ENCODE measurements around the gene NBL1.
A peak's percentile ranks its signal among the peaks of the same experiment; 100 is the strongest.

Gene NBL1

DNA sequence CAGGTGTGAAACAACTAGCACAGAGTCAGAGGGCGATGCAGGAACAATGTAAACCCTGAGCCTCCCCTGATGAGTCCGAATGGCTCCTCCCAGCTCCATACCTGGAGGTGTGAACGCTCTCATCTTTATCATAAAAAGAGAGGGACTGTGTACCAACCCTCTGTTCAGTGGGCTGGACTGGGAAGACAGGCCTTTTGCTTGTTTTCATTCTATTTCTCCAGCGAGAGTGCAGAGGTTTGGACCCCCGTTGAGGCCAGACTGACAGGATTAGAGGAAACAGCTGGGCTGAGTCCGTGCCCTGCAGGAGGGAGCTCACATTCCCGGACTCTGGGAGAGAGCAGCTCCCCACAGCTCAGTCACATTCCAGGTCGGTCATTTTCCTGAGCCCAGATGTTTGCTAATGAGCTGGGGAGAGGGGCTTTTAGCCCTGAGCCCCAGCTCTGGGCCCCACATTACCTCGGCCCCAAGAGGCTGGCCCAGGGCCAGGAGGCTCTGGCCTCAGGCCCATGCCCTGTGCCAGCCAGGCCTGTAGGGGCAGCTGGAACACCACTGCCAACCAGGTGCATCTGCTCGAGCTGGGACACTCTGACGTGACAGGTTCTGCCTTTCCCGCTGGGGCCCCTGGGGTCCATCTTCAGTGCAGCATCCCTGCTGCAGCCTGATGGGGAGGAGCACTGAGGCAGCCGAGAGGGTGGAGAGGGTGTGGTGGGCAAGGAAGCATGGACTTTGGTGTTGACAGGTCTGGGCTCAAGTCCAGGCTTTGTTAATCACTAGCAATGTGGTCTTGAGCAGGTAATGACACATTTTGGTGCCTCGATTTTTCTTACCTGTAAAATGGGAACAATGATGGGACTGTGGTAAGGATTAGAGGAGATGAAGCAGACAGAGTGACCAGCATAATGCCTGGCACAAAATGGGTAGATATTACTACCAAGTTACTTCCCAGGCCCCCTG lies 3.5 kb upstream of the NBL1 start:
- TF ChIP-seq TCF4 (CRISPR knock-in tag; IDR thresholded peaks at IDR 0.05; ENCODE audit: borderline replicate concordance) = 0 out of 2 replicates have a peak, but pooled peaks have one; percentile 19
- TF ChIP-seq ZNF565 (CRISPR knock-in tag; conservative IDR thresholded peaks at IDR 0.05; ENCODE audit: low read depth) = no peak
- ATAC-seq = peak; percentile 47

DNA sequence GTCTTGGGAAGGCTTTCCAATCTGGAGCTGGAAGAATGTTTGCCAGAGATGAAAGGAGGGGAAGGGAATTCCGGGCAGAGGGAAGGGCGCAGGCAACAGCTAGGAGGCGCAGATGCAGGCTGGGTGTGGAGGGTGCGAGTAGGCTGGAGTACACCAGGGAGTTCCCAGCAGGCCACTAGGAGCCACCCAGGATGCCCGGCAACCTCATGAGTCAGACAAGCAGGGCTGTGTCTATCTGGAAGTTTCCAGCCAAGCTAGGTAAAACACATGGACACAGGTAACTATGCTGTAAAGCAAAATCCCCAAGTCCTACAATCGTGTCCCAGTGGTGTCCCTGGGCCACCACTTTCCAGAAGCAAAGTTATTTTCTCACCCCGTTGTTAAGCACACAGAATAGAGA lies 990 bp upstream of the NBL1 start:
- no peak for ATAC-seq
- TF ChIP-seq, protein P1, sequence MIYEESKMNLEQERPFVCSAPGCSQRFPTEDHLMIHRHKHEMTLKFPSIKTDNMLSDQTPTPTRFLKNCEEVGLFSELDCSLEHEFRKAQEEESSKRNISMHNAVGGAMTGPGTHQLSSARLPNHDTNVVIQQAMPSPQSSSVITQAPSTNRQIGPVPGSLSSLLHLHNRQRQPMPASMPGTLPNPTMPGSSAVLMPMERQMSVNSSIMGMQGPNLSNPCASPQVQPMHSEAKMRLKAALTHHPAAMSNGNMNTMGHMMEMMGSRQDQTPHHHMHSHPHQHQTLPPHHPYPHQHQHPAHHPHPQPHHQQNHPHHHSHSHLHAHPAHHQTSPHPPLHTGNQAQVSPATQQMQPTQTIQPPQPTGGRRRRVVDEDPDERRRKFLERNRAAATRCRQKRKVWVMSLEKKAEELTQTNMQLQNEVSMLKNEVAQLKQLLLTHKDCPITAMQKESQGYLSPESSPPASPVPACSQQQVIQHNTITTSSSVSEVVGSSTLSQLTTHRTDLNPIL (CRISPR knock-in tag; IDR thresholded peaks at IDR 0.05; ENCODE audit: low read depth) = no peak
- no peak for TF ChIP-seq PPARA (CRISPR knock-in tag; IDR thresholded peaks at IDR 0.05; ENCODE audit: borderline replicate concordance)
- no peak for TF ChIP-seq RARB (CRISPR knock-in tag; IDR thresholded peaks at IDR 0.05)
- TF ChIP-seq TOX (CRISPR knock-in tag; IDR thresholded peaks at IDR 0.05; ENCODE audit: borderline replicate concordance) = no peak
- no peak for TF ChIP-seq GLIS3 (CRISPR knock-in tag; IDR thresholded peaks at IDR 0.05)
- TF ChIP-seq CSDC2 (CRISPR knock-in tag; IDR thresholded peaks at IDR 0.05) = no peak
- TF ChIP-seq, protein P2, sequence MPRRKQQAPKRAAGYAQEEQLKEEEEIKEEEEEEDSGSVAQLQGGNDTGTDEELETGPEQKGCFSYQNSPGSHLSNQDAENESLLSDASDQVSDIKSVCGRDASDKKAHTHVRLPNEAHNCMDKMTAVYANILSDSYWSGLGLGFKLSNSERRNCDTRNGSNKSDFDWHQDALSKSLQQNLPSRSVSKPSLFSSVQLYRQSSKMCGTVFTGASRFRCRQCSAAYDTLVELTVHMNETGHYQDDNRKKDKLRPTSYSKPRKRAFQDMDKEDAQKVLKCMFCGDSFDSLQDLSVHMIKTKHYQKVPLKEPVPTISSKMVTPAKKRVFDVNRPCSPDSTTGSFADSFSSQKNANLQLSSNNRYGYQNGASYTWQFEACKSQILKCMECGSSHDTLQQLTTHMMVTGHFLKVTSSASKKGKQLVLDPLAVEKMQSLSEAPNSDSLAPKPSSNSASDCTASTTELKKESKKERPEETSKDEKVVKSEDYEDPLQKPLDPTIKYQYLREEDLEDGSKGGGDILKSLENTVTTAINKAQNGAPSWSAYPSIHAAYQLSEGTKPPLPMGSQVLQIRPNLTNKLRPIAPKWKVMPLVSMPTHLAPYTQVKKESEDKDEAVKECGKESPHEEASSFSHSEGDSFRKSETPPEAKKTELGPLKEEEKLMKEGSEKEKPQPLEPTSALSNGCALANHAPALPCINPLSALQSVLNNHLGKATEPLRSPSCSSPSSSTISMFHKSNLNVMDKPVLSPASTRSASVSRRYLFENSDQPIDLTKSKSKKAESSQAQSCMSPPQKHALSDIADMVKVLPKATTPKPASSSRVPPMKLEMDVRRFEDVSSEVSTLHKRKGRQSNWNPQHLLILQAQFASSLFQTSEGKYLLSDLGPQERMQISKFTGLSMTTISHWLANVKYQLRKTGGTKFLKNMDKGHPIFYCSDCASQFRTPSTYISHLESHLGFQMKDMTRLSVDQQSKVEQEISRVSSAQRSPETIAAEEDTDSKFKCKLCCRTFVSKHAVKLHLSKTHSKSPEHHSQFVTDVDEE (CRISPR knock-in tag; IDR thresholded peaks at IDR 0.05) = no peak
- TF ChIP-seq, protein P3, sequence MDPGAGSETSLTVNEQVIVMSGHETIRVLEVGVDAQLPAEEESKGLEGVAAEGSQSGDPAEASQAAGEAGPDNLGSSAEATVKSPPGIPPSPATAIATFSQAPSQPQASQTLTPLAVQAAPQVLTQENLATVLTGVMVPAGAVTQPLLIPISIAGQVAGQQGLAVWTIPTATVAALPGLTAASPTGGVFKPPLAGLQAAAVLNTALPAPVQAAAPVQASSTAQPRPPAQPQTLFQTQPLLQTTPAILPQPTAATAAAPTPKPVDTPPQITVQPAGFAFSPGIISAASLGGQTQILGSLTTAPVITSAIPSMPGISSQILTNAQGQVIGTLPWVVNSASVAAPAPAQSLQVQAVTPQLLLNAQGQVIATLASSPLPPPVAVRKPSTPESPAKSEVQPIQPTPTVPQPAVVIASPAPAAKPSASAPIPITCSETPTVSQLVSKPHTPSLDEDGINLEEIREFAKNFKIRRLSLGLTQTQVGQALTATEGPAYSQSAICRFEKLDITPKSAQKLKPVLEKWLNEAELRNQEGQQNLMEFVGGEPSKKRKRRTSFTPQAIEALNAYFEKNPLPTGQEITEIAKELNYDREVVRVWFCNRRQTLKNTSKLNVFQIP (CRISPR knock-in tag; IDR thresholded peaks at IDR 0.05; ENCODE audit: borderline replicate concordance, low read depth) = no peak
- TF ChIP-seq ZFP30 (CRISPR knock-in tag; IDR thresholded peaks at IDR 0.05) = no peak
- no peak for TF ChIP-seq ZNF565 (CRISPR knock-in tag; conservative IDR thresholded peaks at IDR 0.05; ENCODE audit: low read depth)
- TF ChIP-seq ARNTL (CRISPR knock-in tag; IDR thresholded peaks at IDR 0.05; ENCODE audit: borderline replicate concordance, low read depth) = no peak
- no peak for TF ChIP-seq SNAI2 (CRISPR knock-in tag; IDR thresholded peaks at IDR 0.05)
- TF ChIP-seq BACH2 (CRISPR knock-in tag; IDR thresholded peaks at IDR 0.05; ENCODE audit: borderline replicate concordance) = no peak
- no peak for TF ChIP-seq ZNF8 (CRISPR knock-in tag; IDR thresholded peaks at IDR 0.05)
- TF ChIP-seq ZFP3 (CRISPR knock-in tag; IDR thresholded peaks at IDR 0.05) = no peak
- TF ChIP-seq ZC3H10 (CRISPR knock-in tag; IDR thresholded peaks at IDR 0.05) = no peak
- no peak for TF ChIP-seq OSR1 (CRISPR knock-in tag; IDR thresholded peaks at IDR 0.05)
- TF ChIP-seq, protein P4, sequence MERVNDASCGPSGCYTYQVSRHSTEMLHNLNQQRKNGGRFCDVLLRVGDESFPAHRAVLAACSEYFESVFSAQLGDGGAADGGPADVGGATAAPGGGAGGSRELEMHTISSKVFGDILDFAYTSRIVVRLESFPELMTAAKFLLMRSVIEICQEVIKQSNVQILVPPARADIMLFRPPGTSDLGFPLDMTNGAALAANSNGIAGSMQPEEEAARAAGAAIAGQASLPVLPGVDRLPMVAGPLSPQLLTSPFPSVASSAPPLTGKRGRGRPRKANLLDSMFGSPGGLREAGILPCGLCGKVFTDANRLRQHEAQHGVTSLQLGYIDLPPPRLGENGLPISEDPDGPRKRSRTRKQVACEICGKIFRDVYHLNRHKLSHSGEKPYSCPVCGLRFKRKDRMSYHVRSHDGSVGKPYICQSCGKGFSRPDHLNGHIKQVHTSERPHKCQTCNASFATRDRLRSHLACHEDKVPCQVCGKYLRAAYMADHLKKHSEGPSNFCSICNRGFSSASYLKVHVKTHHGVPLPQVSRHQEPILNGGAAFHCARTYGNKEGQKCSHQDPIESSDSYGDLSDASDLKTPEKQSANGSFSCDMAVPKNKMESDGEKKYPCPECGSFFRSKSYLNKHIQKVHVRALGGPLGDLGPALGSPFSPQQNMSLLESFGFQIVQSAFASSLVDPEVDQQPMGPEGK (CRISPR knock-in tag; IDR thresholded peaks at IDR 0.05; ENCODE audit: borderline replicate concordance) = no peak
- no peak for TF ChIP-seq TCF4 (CRISPR knock-in tag; IDR thresholded peaks at IDR 0.05; ENCODE audit: borderline replicate concordance)
- TF ChIP-seq, protein P5, sequence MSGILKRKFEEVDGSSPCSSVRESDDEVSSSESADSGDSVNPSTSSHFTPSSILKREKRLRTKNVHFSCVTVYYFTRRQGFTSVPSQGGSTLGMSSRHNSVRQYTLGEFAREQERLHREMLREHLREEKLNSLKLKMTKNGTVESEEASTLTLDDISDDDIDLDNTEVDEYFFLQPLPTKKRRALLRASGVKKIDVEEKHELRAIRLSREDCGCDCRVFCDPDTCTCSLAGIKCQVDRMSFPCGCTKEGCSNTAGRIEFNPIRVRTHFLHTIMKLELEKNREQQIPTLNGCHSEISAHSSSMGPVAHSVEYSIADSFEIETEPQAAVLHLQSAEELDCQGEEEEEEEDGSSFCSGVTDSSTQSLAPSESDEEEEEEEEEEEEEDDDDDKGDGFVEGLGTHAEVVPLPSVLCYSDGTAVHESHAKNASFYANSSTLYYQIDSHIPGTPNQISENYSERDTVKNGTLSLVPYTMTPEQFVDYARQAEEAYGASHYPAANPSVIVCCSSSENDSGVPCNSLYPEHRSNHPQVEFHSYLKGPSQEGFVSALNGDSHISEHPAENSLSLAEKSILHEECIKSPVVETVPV (CRISPR knock-in tag; IDR thresholded peaks at IDR 0.05) = no peak

DNA sequence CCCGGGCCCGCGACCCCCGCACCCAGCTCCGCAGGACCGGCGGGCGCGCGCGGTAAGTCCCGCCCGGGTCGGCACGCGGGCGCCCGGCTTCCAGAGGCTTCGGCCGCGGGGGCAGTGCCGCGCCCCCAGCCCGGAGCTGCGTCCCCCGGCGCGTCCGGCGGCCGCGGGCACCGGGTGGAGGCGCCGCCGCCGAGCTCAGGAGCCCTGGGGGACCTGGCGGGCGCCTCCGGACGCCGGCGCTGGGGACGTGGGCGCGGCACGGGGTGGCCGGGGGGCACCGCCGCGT lies 227 bp downstream of the NBL1 start:
- no peak for TF ChIP-seq ESRRG (CRISPR knock-in tag; IDR thresholded peaks at IDR 0.05)
- no peak; the same call in 2 of the 3 replicates for ATAC-seq

Measured in SK-N-SH treated with all-trans-retinoic acid at 6 μM for 48 hours (cell line).